Right lobe of liver (tissue), 6 donors: ENCODE results near the gene ZCCHC24. TPM values are rescaled to one million over a fixed set of nuclear protein-coding genes. Genes with fewer than 3 reads are reported as not detected.

Experiments used
- ATAC-seq, 4 donors: fragments of 200-7000 bp; cut with Tn5 transposase; one replicate each; pipeline ENCODE4 v1.9.1; 2020; ENCODE audit warnings: mild to moderate bottlenecking in 4 of 4, moderate library complexity in 4 of 4
- DNase-seq, 3 donors: peaks; one replicate each; pipeline ENCODE4 v3.0.0-alpha.2; 2020
- H3K27ac ChIP-seq, 3 donors: fragments of 200-600 bp; one replicate each; pipeline ENCODE4 v1.8.0; 2022
- H3K27me3 ChIP-seq, 2 donors: fragments of 200-600 bp; one replicate each; pipeline ENCODE4 v1.8.0; 2022
- H3K36me3 ChIP-seq, 4 donors: fragments of 200-600 bp; sonication (generic) in 1 of 4; one replicate each; pipeline versions ENCODE4 v1.5.1 to v1.8.0; 2017 to 2022; ENCODE audit warnings: control low read depth in 1 of 4
- H3K4me1 ChIP-seq, 4 donors: fragments of 200-600 bp; sonication (generic) in 1 of 4; one replicate each; pipeline versions ENCODE4 v1.5.1 to v1.8.0; 2017 to 2022; ENCODE audit warnings: control low read depth in 1 of 4
- H3K4me3 ChIP-seq, 3 donors: fragments of 200-600 bp; one replicate each; pipeline ENCODE4 v1.8.0; 2022
- H3K9me3 ChIP-seq, 4 donors: fragments of 200-600 bp; sonication (generic) in 1 of 4; one replicate each; pipeline versions ENCODE4 v1.5.1 to v1.8.0; 2017 to 2022; ENCODE audit warnings: control low read depth in 1 of 4
- POLR2A ChIP-seq: fragments of 450-650 bp; IDR thresholded peaks from one replicate; pipeline ENCODE4 v1.6.1; 2017; ENCODE audit warnings: antibody characterized with exemption, mild to moderate bottlenecking
- WGBS: methylation state at CpG from one replicate; pipeline ENCODE4 v1.1.6; 2018; ENCODE audit warnings: low coverage, low lambda C conversion rate; ENCODE audit not compliant: insufficient coverage; ENCODE audit errors: missing lambda C conversion rate; 5-methylcytosine and 5-hydroxymethylcytosine counted together
- intact Hi-C, 2 donors: fragments of 100-400 bp; cut with DNase I; formaldehyde crosslinking; loops; one replicate each; pipeline versions ENCODE4 v1.11.2 to v1.14.1; 2022
- total RNA-seq, 6 experiments: library from RNA; depleted of rRNA in 2 of 6; stranded (reverse); fragments of >200 nt in 2 of 6; fragmentation: NEBNext Ultra II Directional in 3 of 6; extraction: Animal tissue kit (Norgen Biotek cat#: 25700) in 3 of 6; gene quantifications; one replicate each; pipeline versions ENCODE4 v1.1.0 to v1.2.4, GENCODE V29; 2016 to 2023
- TF ChIP-seq, protein P1 (sequence below), 4 donors: fragments of 200-600 bp in 3 of 4; fragments of 450-650 bp in 1 of 4; IDR thresholded peaks; one replicate each; pipeline versions ENCODE4 v1.5.1 to v1.8.0; 2016 to 2022; ENCODE audit warnings: antibody characterized with exemption in 4 of 4, mild to moderate bottlenecking in 2 of 4
- donor health status: DM: no; HTN: yes; CAD: no.
- donor health status: DM: no; HTN: no; CAD: no.
- donor health status: DM: no; HTN: no; CAD: no.
- donor health status: DM: no; HTN: yes; CAD: no.
- donor health status: DM: no; HTN: yes; CAD: no.

The ZCCHC24 gene
- total RNA-seq, 6 experiments from 2014 or later = 19.8 to 33.6 (median 22.7) TPM

- DNase-seq (peak in 1 of 3 donors; percentile 36), ATAC-seq (no peak)
- TF ChIP-seq, protein P1, sequence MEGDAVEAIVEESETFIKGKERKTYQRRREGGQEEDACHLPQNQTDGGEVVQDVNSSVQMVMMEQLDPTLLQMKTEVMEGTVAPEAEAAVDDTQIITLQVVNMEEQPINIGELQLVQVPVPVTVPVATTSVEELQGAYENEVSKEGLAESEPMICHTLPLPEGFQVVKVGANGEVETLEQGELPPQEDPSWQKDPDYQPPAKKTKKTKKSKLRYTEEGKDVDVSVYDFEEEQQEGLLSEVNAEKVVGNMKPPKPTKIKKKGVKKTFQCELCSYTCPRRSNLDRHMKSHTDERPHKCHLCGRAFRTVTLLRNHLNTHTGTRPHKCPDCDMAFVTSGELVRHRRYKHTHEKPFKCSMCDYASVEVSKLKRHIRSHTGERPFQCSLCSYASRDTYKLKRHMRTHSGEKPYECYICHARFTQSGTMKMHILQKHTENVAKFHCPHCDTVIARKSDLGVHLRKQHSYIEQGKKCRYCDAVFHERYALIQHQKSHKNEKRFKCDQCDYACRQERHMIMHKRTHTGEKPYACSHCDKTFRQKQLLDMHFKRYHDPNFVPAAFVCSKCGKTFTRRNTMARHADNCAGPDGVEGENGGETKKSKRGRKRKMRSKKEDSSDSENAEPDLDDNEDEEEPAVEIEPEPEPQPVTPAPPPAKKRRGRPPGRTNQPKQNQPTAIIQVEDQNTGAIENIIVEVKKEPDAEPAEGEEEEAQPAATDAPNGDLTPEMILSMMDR (IDR thresholded peaks at IDR 0.05) = no peak
- no peak for TF ChIP-seq POLR2A
- no CpG with 5 or more reads among the region's 9 CpGs for WGBS
- no peak overlapping the region for H3K4me3 ChIP-seq
- no peaks in the 10 kb centered on the region for H3K9me3 ChIP-seq
- intact Hi-C loops = no loop called here
- H3K27me3 ChIP-seq = no peaks in the 10 kb centered on the region
- peaks cover 0 to 2% (median 0%) of the 10 kb centered on the region in 4 donors for H3K36me3 ChIP-seq
- peaks cover 0 to 30% (median 16%) of the 10 kb centered on the region in 4 donors for H3K4me1 ChIP-seq
- H3K27ac ChIP-seq = no peak overlapping the region
Measured at GRCh38 chr10:79385392-79385795, 60.0 kb downstream of the ZCCHC24 start.

- H3K36me3 ChIP-seq = peaks cover 0 to 2% (median 0%) of the 10 kb centered on the region in 4 donors
- no peak overlapping the region for H3K4me3 ChIP-seq
- TF ChIP-seq, protein P1 (IDR thresholded peaks at IDR 0.05) = no peak
- no peak for TF ChIP-seq POLR2A
Measured at GRCh38 chr10:79384773-79385391, 60.5 kb downstream of the ZCCHC24 start.

DNA sequence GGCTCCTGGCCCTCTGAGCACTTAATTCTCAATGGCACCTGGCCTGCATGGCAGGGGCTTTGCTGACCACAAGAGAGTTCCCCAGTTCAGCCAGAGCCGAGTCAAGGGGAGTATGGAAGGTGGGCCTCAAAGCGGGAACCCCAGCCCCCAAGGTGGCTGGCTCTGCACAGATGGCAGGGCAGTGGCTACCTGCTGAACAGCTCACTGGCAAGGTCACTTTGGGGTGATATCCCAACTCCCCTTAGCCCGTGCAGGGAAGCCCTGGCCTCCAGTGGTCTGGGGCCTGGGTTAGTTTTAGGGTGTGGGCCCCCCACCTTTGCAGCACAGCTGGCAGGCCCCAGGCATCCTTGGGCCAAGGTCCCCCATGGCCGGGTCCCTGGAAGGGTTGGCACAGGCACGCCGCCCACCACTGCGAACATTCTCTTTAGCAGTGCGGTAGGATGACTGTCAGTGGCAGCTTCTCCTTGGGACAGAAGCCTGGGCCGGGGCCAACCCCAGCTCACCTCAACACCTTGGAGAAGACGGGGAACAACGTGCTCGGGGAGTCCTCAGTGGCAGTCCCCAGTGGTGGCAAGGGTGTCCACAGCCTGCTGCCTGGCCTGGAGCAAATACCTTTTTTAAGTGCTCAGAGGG is 61.3 kb downstream of the ZCCHC24 start:
- H3K27ac ChIP-seq = no peak overlapping the region
- H3K36me3 ChIP-seq = peaks cover 0 to 2% (median 0%) of the 10 kb centered on the region in 4 donors
- H3K4me1 ChIP-seq = peaks cover 0 to 36% (median 17%) of the 10 kb centered on the region in 4 donors
- ATAC-seq (no peak), DNase-seq (peak; percentile 19 to 53 (median 44))
- WGBS = 86% methylated on average over 1 of the region's 12 CpGs
- intact Hi-C loops = no loop called here
- H3K4me3 ChIP-seq = no peak overlapping the region
- no peaks in the 10 kb centered on the region for H3K27me3 ChIP-seq
- TF ChIP-seq POLR2A = no peak
- TF ChIP-seq, protein P1 (IDR thresholded peaks at IDR 0.05) = no peak
- H3K9me3 ChIP-seq = no peaks in the 10 kb centered on the region

More at GRCh38 chr10:79384773-79385391, 60.5 kb downstream of the ZCCHC24 start:
- WGBS = 79% methylated on average over 8 of the region's 14 CpGs
- Histone ChIP-seq H3K9me3 (no peaks in the 10 kb centered on the region), H3K27ac (no peak overlapping the region), H3K27me3 (no peaks in the 10 kb centered on the region), H3K4me1 (peaks cover 0 to 32% (median 17%) of the 10 kb centered on the region in 4 donors)
- DNase-seq (peak in 1 of 3 donors; percentile 44), ATAC-seq (no peak)
- intact Hi-C loops = no loop called here

DNA sequence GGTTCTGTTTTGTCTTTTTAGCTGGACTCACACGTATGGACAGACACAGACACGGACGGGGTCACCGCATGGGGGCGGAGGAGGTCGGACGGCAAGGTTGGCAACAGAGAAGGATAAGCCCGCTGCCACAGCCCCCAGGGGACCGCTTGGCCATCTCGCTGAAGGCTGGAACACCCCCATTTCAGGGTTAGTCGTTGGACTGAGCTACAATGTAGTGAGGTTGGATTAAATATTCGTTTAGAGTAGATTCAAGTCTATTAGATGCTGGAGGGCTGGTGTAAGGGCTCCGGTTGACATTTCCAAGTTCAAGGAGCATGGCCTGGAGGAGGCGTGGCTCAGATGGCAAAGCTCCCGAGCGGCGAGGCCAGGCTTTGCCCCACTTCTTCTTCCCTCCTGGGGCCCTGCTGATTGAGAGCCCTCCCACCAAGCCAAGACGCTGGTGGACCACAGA is 62.9 kb downstream of the ZCCHC24 start:
- ATAC-seq (peak in 2 of 4 donors; percentile 1 to 14), DNase-seq (peak in 2 of 3 donors; percentile 49 to 55)
- no peak overlapping the region for H3K4me3 ChIP-seq
- peak overlapping the region; percentile 10 to 94 (median 63) for H3K27ac ChIP-seq
- peaks cover 0 to 42% (median 17%) of the 10 kb centered on the region in 4 donors for H3K4me1 ChIP-seq
- H3K9me3 ChIP-seq = no peaks in the 10 kb centered on the region
- no peaks in the 10 kb centered on the region for H3K27me3 ChIP-seq
- 60% methylated on average over 17 of the region's 18 CpGs for WGBS
- TF ChIP-seq, protein P1 (IDR thresholded peaks at IDR 0.05) = no peak
- TF ChIP-seq POLR2A = no peak
- H3K36me3 ChIP-seq = peaks cover 0 to 2% (median 0%) of the 10 kb centered on the region in 4 donors
- intact Hi-C loops = no loop called here
